Measurements from ENCODE around the gene SRRM1.
"Not testable (repeated sequence)": the region's sequence is repeated elsewhere in the genome, so short reads cannot be mapped to it uniquely, and the experiment has no call there.

SRRM1 gene

GRCh38 chr1:24722073-24723035 lies 79.3 kb downstream of the SRRM1 start:
- not testable (repeated sequence) for DNase-seq
